OCI-LY7 (cell line): Measurements from ENCODE around the gene KDM6B.
"Not testable (repeated sequence)": the region's sequence is repeated elsewhere in the genome, so short reads cannot be mapped to it uniquely, and the experiment has no call there.

Source experiments
- CTCF ChIP-seq: fragments of 200-600 bp; sonication (generic); conservative IDR thresholded peaks from 2 replicates; pipeline ENCODE4 v1.5.1; 2014; ENCODE audit warnings: mild to moderate bottlenecking, antibody characterized with exemption, low read length, moderate library complexity, mixed read lengths
- EZH2phosphoT487 ChIP-seq: fragments of 200-600 bp; sonication (generic); IDR thresholded peaks from 2 replicates; pipeline ENCODE4 v1.6.1; 2018; ENCODE audit warnings: low read depth, borderline replicate concordance, mild to moderate bottlenecking, mixed run types, antibody characterized with exemption, low read length, moderate library complexity, mixed read lengths

- not testable (repeated sequence) for TF ChIP-seq CTCF, EZH2phosphoT487
Measured at GRCh38 chr17:7864384-7864783, 30.4 kb downstream of the KDM6B start.
